ENCODE data around the gene AKAP9.
A peak's percentile ranks its signal among the peaks of the same experiment; 100 is the strongest.
"Not testable (repeated sequence)": the region's sequence is repeated elsewhere in the genome, so short reads cannot be mapped to it uniquely, and the experiment has no call there.

The AKAP9 gene

GRCh38 chr7:92134271-92135051 lies 193.8 kb downstream of the AKAP9 start, which contains the start of gene CYP51A1:
TSS of gene CYP51A1 (minus strand) at chr7:92134477. CDS start at chr7:92134364, 113 bp downstream.
- TF ChIP-seq ZNF274 (IDR thresholded peaks at IDR 0.05; ENCODE audit: low read depth, low read length) = no peak
- H3K4me3 ChIP-seq (ENCODE audit: low read length) = peak within 1 kb of the TSS; percentile 76

- TF ChIP-seq ZNF274 (IDR thresholded peaks at IDR 0.05; ENCODE audit: low read depth, low read length) = no peak
- H3K4me3 ChIP-seq (ENCODE audit: low read length) = peak overlapping the region; percentile 76
Measured at GRCh38 chr7:92135052-92135889, 194.6 kb downstream of the AKAP9 start.

GRCh38 chr7:92137557-92137956 lies 196.9 kb downstream of the AKAP9 start:
- no peak overlapping the region for H3K4me3 ChIP-seq (ENCODE audit: low read length)
- no peak for TF ChIP-seq ZNF274 (IDR thresholded peaks at IDR 0.05; ENCODE audit: low read depth, low read length)

- no peak for TF ChIP-seq ZNF274 (IDR thresholded peaks at IDR 0.05; ENCODE audit: low read depth, low read length)
- no peak overlapping the region for H3K4me3 ChIP-seq (ENCODE audit: low read length)
Measured at GRCh38 chr7:92141161-92141560, 200.5 kb downstream of the AKAP9 start.

GRCh38 chr7:92142791-92143190 lies 202.1 kb downstream of the AKAP9 start:
- not testable (repeated sequence) for H3K4me3 ChIP-seq (ENCODE audit: low read length)

- not testable (repeated sequence) for H3K4me3 ChIP-seq (ENCODE audit: low read length)
Measured at GRCh38 chr7:92143192-92143880, 202.7 kb downstream of the AKAP9 start.

- H3K4me3 ChIP-seq (ENCODE audit: low read length) = no peak overlapping the region
- TF ChIP-seq ZNF274 (IDR thresholded peaks at IDR 0.05; ENCODE audit: low read depth, low read length) = no peak
Measured at GRCh38 chr7:92149736-92150239, 209.1 kb downstream of the AKAP9 start.

- H3K4me3 ChIP-seq (ENCODE audit: low read length) = no peak overlapping the region
- TF ChIP-seq ZNF274 (IDR thresholded peaks at IDR 0.05; ENCODE audit: low read depth, low read length) = no peak
Measured at GRCh38 chr7:92150450-92151017, 209.9 kb downstream of the AKAP9 start.

- TF ChIP-seq ZNF274 (IDR thresholded peaks at IDR 0.05; ENCODE audit: low read depth, low read length) = no peak
- no peak overlapping the region for H3K4me3 ChIP-seq (ENCODE audit: low read length)
Measured at GRCh38 chr7:92155108-92155739, 214.6 kb downstream of the AKAP9 start.

GRCh38 chr7:92156990-92157389 lies 216.3 kb downstream of the AKAP9 start:
- H3K4me3 ChIP-seq (ENCODE audit: low read length) = no peak overlapping the region
- no peak for TF ChIP-seq ZNF274 (IDR thresholded peaks at IDR 0.05; ENCODE audit: low read depth, low read length)

GRCh38 chr7:92158660-92159575 lies 218.3 kb downstream of the AKAP9 start:
- H3K4me3 ChIP-seq (ENCODE audit: low read length) = no peak overlapping the region
- no peak for TF ChIP-seq ZNF274 (IDR thresholded peaks at IDR 0.05; ENCODE audit: low read depth, low read length)

Data from GM08714 (cell line).